Neural progenitor cell (in vitro differentiated cells): Measurements from ENCODE around the gene SLC23A1. TPM values are rescaled to one million over a fixed set of nuclear protein-coding genes. Genes with fewer than 3 reads are reported as not detected.
"Not testable (repeated sequence)": the region's sequence is repeated elsewhere in the genome, so short reads cannot be mapped to it uniquely, and the experiment has no call there.

Source experiments
- DNase-seq: peaks from one replicate; pipeline ENCODE4 v3.0.0-alpha.2; 2016; ENCODE audit warnings: low spot score
- H2AFZ ChIP-seq: fragments of 200-600 bp; sonication (generic); replicated peaks from 2 replicates; pipeline ENCODE4 v1.6.1; 2016; ENCODE audit warnings: antibody characterized with exemption
- H3F3A ChIP-seq: fragments of 200-600 bp; sonication (generic); 2 replicates; pipeline ENCODE4 v1.6.1; 2016; ENCODE audit warnings: antibody characterized with exemption, low read depth
- H3K27ac ChIP-seq: fragments of 200-600 bp; sonication (generic); 2 replicates; pipeline ENCODE4 v1.5.1; 2016; ENCODE audit warnings: mild to moderate bottlenecking
- H3K27me3 ChIP-seq: fragments of 200-600 bp; sonication (generic); 2 replicates; pipeline ENCODE4 v1.6.1; 2016; ENCODE audit warnings: mild to moderate bottlenecking, moderate library complexity
- H3K36me3 ChIP-seq: fragments of 200-600 bp; sonication (generic); 2 replicates; pipeline ENCODE4 v1.5.1; 2016
- H3K4me1 ChIP-seq: fragments of 200-600 bp; sonication (generic); 2 replicates; pipeline ENCODE4 v1.6.1; 2016; ENCODE audit warnings: mixed run types
- H3K4me2 ChIP-seq: fragments of 200-600 bp; sonication (generic); 2 replicates; pipeline ENCODE4 v1.6.1; 2016
- H3K4me3 ChIP-seq: fragments of 200-600 bp; sonication (generic); 2 replicates; pipeline ENCODE4 v1.5.1; 2016
- H3K79me2 ChIP-seq: fragments of 200-600 bp; sonication (generic); 2 replicates; pipeline ENCODE4 v1.6.1; 2016; ENCODE audit warnings: low read depth
- H3K9ac ChIP-seq: fragments of 200-600 bp; sonication (generic); 2 replicates; pipeline ENCODE4 v1.6.1; 2016
- H3K9me3 ChIP-seq: fragments of 200-600 bp; sonication (generic); 2 replicates; pipeline ENCODE4 v1.5.1; 2016; ENCODE audit warnings: low read depth
- H4K20me1 ChIP-seq: fragments of 200-600 bp; sonication (generic); 2 replicates; pipeline ENCODE4 v1.6.1; 2016; ENCODE audit warnings: low read depth
- H3K27ac Mint-ChIP-seq: 3 replicates; pipeline ENCODE4 v1.8.0; 2021; ENCODE audit warnings: mixed read lengths
- H3K27me3 Mint-ChIP-seq: 2 replicates; pipeline ENCODE4 v1.8.0; 2022; ENCODE audit warnings: low read depth, mild to moderate bottlenecking, inconsistent platforms, moderate library complexity, mixed read lengths; ENCODE audit not compliant: insufficient read depth
- H3K36me3 Mint-ChIP-seq: 3 replicates; pipeline ENCODE4 v1.8.0; 2021; ENCODE audit warnings: mixed read lengths
- H3K4me1 Mint-ChIP-seq: 3 replicates; pipeline ENCODE4 v1.8.0; 2021; ENCODE audit warnings: mixed read lengths
- H3K4me3 Mint-ChIP-seq: 3 replicates; pipeline ENCODE4 v1.8.0; 2021; ENCODE audit warnings: mild to moderate bottlenecking, moderate library complexity, mixed read lengths
- H3K9me3 Mint-ChIP-seq: 3 replicates; pipeline ENCODE4 v1.8.0; 2020; ENCODE audit warnings: mixed read lengths
- CTCF ChIP-seq: fragments of 200-600 bp; sonication (generic); IDR thresholded peaks from 2 replicates; pipeline ENCODE4 v1.5.1; 2017; ENCODE audit warnings: antibody characterized with exemption, mild to moderate bottlenecking
- EZH2 ChIP-seq: fragments of 200-600 bp; sonication (generic); IDR thresholded peaks from 2 replicates; pipeline ENCODE4 v1.6.1; 2017; ENCODE audit warnings: antibody characterized with exemption, mild to moderate bottlenecking, moderate library complexity
- EZH2phosphoT487 ChIP-seq: fragments of 200-600 bp; sonication (generic); IDR thresholded peaks from 2 replicates; pipeline ENCODE4 v1.6.1; 2017; ENCODE audit warnings: antibody characterized with exemption
- total RNA-seq: library from RNA; depleted of rRNA; stranded (reverse); fragments of >200 nt; gene quantifications from 2 replicates; pipeline ENCODE4 v1.2.3, GENCODE V29; 2015; ENCODE audit warnings: low replicate concordance

Gene SLC23A1
- total RNA-seq, 1 donor from 2014 or later = not detected

GRCh38 chr5:139410993-139411828 lies 28.1 kb upstream of the SLC23A1 start:
- peaks cover 7% of the 10 kb centered on the region for H3F3A ChIP-seq
- H3K79me2 ChIP-seq = no peaks in the 10 kb centered on the region
- Mint-ChIP-seq H3K9me3 (no peaks in the 10 kb centered on the region), H3K27ac (no peak overlapping the region), H3K36me3 (peaks cover 7% of the 10 kb centered on the region), H3K27me3 (no peaks in the 10 kb centered on the region), H3K4me3 (no peak overlapping the region), H3K4me1 (no peaks in the 10 kb centered on the region)
- no peaks in the 10 kb centered on the region for H4K20me1 ChIP-seq
- no peak overlapping the region for H3K27ac ChIP-seq
- H3K36me3 ChIP-seq = no peaks in the 10 kb centered on the region
- no peaks in the 10 kb centered on the region for H3K4me1 ChIP-seq
- no peak overlapping the region for H3K4me2 ChIP-seq
- no peak overlapping the region for H2AFZ ChIP-seq
- no peaks in the 10 kb centered on the region for H3K27me3 ChIP-seq
- no peaks in the 10 kb centered on the region for H3K9me3 ChIP-seq
- no peak for DNase-seq
- TF ChIP-seq EZH2 (no peak), EZH2phosphoT487 (no peak), CTCF (no peak)
- H3K9ac ChIP-seq = peak overlapping the region; percentile 32
- no peak overlapping the region for H3K4me3 ChIP-seq

GRCh38 chr5:139410121-139410992 lies 27.3 kb upstream of the SLC23A1 start:
- Mint-ChIP-seq H3K9me3 (no peaks in the 10 kb centered on the region), H3K4me3 (no peak overlapping the region), H3K36me3 (peaks cover 7% of the 10 kb centered on the region), H3K27me3 (no peaks in the 10 kb centered on the region), H3K27ac (no peak overlapping the region), H3K4me1 (peaks cover 3% of the 10 kb centered on the region)
- Histone ChIP-seq H3K4me3 (no peak overlapping the region), H3K36me3 (no peaks in the 10 kb centered on the region), H4K20me1 (no peaks in the 10 kb centered on the region), H3K9ac (peak overlapping the region; percentile 32), H3K9me3 (no peaks in the 10 kb centered on the region), H3K79me2 (no peaks in the 10 kb centered on the region), H3K4me1 (no peaks in the 10 kb centered on the region), H2AFZ (no peak overlapping the region), H3K27me3 (no peaks in the 10 kb centered on the region), H3K4me2 (no peak overlapping the region), H3K27ac (no peak overlapping the region), H3F3A (peaks cover 7% of the 10 kb centered on the region)
- DNase-seq = no peak
- TF ChIP-seq EZH2 (no peak), CTCF (no peak), EZH2phosphoT487 (no peak)

DNA sequence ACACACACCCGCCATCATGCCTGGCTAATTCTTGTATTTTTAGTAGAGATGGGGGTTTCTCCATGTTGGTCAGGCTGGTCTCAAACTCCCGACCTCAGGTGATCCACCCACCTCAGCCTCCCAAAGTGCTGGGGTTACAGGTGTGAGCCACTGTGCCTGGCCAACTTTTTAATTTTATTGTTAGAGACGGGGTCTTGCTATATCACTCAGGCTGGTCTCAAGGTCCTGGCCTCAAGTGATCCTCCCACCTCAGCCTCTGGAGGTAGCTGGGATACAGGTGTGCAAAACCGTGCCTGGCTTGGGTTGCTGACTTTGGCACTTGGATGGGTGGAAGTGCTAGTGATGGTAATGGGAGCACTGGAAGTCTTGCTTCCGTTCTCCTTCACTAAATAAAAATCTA lies 26.0 kb upstream of the SLC23A1 start:
- not testable (repeated sequence) for H3K4me2 ChIP-seq, H3K9ac ChIP-seq, H3K9me3 ChIP-seq, H3K27me3 Mint-ChIP-seq, H3K4me3 ChIP-seq, H3K27ac Mint-ChIP-seq, H3K4me3 Mint-ChIP-seq, H2AFZ ChIP-seq, H3K36me3 ChIP-seq, H3K9me3 Mint-ChIP-seq, H3K36me3 Mint-ChIP-seq, H3K27ac ChIP-seq, H4K20me1 ChIP-seq, H3K79me2 ChIP-seq, DNase-seq, H3K27me3 ChIP-seq, H3K4me1 ChIP-seq
- H3F3A ChIP-seq = peaks cover 14% of the 10 kb centered on the region
- peaks cover 12% of the 10 kb centered on the region for H3K4me1 Mint-ChIP-seq
